ENCODE data around the gene KRT5.

The KRT5 gene

DNA sequence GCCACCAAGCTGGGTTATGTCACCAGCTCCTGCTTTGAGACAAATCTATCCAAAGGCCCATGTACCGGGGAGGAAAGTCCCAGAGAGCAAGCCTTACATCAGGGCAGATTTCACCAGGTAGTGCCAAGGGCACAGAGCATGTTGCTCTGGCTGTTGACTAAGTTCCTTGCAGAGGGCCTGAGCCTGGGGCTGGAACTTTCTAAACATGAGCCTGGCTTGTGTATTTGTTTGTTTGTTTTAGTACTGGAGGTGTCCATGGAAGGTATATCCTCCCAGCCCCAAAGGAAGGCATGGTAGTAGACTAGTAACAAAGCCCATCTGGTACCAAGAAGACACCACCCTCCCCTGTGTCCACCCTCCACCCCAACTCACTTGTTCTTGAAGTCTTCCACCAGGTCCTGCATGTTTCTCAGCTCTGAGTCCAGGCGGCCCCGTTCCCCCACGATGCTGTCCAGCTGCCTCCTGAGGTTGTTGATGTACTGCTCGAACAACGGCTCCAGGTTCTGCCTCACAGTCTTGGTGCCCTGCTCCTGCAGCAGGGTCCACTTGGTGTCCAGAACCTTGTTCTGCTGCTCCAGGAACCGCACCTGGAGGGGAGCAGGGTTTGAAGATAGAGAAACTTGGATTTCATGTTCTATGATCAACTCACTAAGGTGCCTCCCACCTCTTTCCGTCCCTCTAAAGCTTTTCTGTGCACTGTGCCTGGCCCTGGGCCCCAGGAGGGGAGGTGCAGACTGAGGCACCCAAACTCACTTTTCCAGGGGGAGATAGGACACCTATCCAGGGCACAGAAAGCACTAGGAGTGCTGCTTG lies 1.4 kb downstream of the KRT5 start:
- Histone ChIP-seq H3K27me3 (ENCODE audit: control insufficient read depth, insufficient read depth, low read length) (no peaks in the 10 kb centered on the region), H3K36me3 (ENCODE audit: control insufficient read depth, insufficient read depth, low read length) (no peaks in the 10 kb centered on the region), H3K4me1 (ENCODE audit: control insufficient read depth, insufficient read depth, low read length) (peaks cover 14% of the 10 kb centered on the region; the same call in 1 of the 2 replicates), H3K9me3 (ENCODE audit: control insufficient read depth, insufficient read depth, low read depth, low read length) (no peaks in the 10 kb centered on the region), H3K4me3 (ENCODE audit: low read depth, low read length) (no peak overlapping the region), H3K9ac (ENCODE audit: low read length) (no peak overlapping the region), H3K27ac (ENCODE audit: low read depth, low read length) (no peak overlapping the region)

DNA sequence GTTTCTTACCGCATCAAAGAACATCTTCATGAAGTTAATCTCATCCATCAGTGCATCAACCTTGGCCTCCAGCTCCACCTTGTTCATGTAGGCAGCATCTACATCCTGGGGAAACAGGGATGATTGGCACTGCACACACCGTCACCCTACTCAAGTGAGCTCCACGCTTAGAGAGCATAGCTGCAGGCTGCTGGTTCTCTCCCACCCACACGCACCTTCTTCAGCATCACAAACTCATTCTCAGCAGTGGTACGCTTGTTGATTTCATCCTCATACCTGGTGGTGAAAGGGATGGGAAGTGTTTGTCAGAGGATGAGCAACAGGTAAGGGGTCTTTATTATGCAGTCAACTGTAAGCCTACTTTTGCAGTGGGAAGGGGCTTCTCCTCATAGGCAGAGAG lies 2.3 kb downstream of the KRT5 start:
- no peak overlapping the region for H3K27ac ChIP-seq (ENCODE audit: low read depth, low read length)
- H3K27me3 ChIP-seq (ENCODE audit: control insufficient read depth, insufficient read depth, low read length): no peaks in the 10 kb centered on the region
- no peak overlapping the region for H3K4me3 ChIP-seq (ENCODE audit: low read depth, low read length)
- H3K4me1 ChIP-seq (ENCODE audit: control insufficient read depth, insufficient read depth, low read length): peaks cover 14% of the 10 kb centered on the region; the same call in 1 of the 2 replicates
- no peak overlapping the region for H3K9ac ChIP-seq (ENCODE audit: low read length)
- no peaks in the 10 kb centered on the region for H3K36me3 ChIP-seq (ENCODE audit: control insufficient read depth, insufficient read depth, low read length)
- no peaks in the 10 kb centered on the region for H3K9me3 ChIP-seq (ENCODE audit: control insufficient read depth, insufficient read depth, low read depth, low read length)

DNA sequence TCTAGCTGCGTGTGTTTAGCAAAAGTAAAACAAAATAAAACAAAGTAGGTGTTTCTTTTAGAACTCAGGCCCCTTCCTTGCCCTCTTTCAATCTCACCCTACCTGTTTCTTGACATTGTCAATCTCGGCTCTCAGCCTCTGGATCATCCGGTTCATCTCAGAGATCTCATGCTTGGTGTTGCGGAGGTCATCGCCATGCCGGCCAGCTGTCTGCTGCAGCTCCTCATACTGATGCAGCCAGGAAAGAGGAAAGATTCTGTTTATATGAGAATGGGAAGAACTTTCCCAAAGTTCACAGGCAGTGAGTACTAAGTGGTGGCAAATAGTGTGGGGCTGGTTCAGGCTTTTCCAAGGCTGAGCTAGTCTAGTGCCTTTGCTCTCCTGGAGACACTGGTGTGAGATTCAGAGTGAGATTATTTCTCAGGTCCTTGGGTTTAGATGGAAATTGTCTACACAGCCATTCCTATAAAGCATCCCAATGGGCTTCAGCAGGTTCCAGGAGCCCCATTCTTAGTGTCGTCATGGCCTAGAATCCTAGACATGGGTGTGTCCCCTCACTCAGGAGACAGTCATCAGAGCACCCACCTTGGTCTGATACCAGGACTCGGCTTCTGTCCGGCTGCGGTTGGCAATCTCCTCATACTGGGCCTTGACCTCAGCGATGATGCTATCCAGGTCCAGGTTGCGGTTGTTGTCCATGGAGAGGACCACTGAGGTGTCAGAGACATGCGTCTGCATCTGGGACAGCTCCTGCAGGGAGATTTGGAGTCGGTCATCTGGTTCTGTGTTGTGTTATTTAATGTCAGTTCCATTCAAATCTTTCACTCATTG lies 3.0 kb downstream of the KRT5 start:
- Histone ChIP-seq H3K9ac (ENCODE audit: low read length) (no peak overlapping the region), H3K36me3 (ENCODE audit: control insufficient read depth, insufficient read depth, low read length) (no peaks in the 10 kb centered on the region), H3K9me3 (ENCODE audit: control insufficient read depth, insufficient read depth, low read depth, low read length) (no peaks in the 10 kb centered on the region), H3K27me3 (ENCODE audit: control insufficient read depth, insufficient read depth, low read length) (no peaks in the 10 kb centered on the region), H3K27ac (ENCODE audit: low read depth, low read length) (no peak overlapping the region), H3K4me3 (ENCODE audit: low read depth, low read length) (no peak overlapping the region), H3K4me1 (ENCODE audit: control insufficient read depth, insufficient read depth, low read length) (peaks cover 14% of the 10 kb centered on the region; the same call in 1 of the 2 replicates)

DNA sequence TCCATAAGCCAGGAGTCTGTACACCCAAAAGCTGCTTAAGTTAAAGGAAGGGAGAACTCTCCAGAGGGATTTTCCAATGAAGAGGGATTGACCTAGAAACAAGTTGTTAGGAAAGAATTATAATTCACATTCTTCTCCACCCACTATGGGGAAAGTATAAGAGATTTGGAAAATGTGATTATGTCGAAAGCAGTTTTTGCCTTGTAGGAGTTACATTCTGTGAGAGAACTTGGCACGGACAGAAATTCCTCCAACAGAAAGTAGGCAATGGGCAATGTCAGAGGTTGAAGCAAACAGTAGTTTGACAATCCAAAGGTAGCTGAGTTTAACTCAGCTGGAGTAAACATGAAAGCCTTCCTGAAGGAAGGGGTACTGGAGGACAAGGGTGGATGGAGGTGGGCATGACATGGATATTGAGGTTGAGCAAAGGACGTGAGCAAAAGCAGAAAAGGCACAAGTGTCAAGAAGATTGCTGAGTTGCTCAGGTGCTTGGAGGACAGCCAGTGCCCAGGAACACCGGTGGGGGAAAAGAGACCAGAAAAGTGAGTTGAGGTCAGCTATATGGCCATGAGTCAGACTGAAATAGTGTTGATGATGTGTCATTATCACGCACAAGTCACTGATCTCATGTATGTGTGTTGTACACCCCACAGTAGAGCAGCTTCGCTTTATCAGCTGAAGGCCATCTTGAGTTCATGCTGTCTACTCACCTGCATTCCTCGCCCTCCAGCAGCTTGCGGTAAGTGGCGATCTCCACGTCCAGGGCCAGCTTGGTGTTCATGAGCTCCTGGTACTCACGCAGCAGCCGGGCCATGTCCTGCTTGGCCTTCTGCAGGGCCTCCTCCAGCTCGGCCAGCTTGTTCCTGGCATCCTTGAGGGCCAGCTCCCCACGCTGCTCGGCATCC lies 4.0 kb downstream of the KRT5 start:
- Histone ChIP-seq H3K4me1 (ENCODE audit: control insufficient read depth, insufficient read depth, low read length) (peaks cover 4% of the 10 kb centered on the region; the same call in 1 of the 2 replicates), H3K27ac (ENCODE audit: low read depth, low read length) (no peak overlapping the region), H3K9me3 (ENCODE audit: control insufficient read depth, insufficient read depth, low read depth, low read length) (peaks cover 3% of the 10 kb centered on the region; the same call in 1 of the 2 replicates), H3K4me3 (ENCODE audit: low read depth, low read length) (no peak overlapping the region), H3K9ac (ENCODE audit: low read length) (no peak overlapping the region), H3K27me3 (ENCODE audit: control insufficient read depth, insufficient read depth, low read length) (no peaks in the 10 kb centered on the region), H3K36me3 (ENCODE audit: control insufficient read depth, insufficient read depth, low read length) (no peaks in the 10 kb centered on the region)

DNA sequence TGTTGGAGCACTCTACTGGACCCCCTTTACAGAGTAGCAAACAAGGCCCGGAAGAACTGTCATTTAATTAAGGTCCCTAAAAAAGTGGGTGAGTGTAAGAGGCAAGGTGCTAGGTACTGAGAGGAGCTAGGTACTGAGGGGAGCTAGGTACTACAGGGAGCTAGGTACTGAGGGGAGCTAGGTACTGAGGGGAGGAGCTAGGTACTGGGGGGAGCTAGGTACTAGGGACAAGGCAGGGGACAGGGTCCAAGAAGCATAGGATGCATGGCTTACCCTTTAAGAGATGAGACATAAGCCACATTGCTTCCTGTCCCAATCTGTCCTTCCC lies 4.9 kb downstream of the KRT5 start:
- H3K36me3 ChIP-seq (ENCODE audit: control insufficient read depth, insufficient read depth, low read length): no peaks in the 10 kb centered on the region
- H3K9ac ChIP-seq (ENCODE audit: low read length): no peak overlapping the region
- H3K4me3 ChIP-seq (ENCODE audit: low read depth, low read length): no peak overlapping the region
- H3K27ac ChIP-seq (ENCODE audit: low read depth, low read length): no peak overlapping the region
- H3K4me1 ChIP-seq (ENCODE audit: control insufficient read depth, insufficient read depth, low read length): no peaks in the 10 kb centered on the region
- no peaks in the 10 kb centered on the region for H3K27me3 ChIP-seq (ENCODE audit: control insufficient read depth, insufficient read depth, low read length)
- H3K9me3 ChIP-seq (ENCODE audit: control insufficient read depth, insufficient read depth, low read depth, low read length): peaks cover 6% of the 10 kb centered on the region

DNA sequence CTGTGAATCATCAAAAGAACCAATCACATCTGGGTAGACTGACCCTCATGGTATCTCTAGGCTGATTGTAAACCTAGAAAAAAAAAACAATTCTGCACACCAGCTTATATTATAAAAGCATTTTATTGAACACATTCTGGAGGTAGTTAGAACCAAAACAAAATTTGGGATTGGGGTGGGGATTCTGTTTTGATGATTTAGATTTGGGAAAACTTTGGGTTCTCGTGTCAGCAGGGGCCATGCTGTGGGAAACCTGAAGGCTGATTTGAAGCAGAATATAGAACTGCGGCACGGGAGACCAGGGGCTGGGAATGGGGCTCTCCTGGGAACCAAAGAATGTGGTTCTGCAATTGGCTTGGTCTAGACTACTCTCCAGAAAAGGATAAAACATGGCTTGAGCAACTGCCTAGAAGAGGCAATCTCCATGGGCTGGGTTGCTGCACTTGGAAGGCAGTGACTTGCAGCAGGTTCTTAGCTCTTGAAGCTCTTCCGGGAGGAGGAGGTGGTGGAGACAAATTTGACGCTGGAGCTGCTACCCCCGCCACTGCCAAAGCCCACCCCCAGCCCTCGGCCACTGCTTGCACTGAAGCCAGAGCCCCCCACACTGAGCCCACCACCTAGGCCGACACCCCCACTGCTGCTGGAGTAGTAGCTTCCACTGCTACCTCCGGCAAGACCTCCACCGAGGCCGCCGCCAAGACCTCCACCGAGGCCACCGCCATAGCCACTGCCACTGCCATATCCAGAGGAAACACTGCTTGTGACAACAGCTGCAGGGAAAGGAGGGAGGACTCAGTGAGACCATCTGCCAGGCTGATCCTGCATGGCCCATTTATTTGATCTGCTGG lies 5.5 kb downstream of the KRT5 start:
- Histone ChIP-seq H3K9me3 (ENCODE audit: control insufficient read depth, insufficient read depth, low read depth, low read length) (peaks cover 8% of the 10 kb centered on the region), H3K4me1 (ENCODE audit: control insufficient read depth, insufficient read depth, low read length) (no peaks in the 10 kb centered on the region), H3K36me3 (ENCODE audit: control insufficient read depth, insufficient read depth, low read length) (no peaks in the 10 kb centered on the region), H3K4me3 (ENCODE audit: low read depth, low read length) (no peak overlapping the region), H3K27me3 (ENCODE audit: control insufficient read depth, insufficient read depth, low read length) (no peaks in the 10 kb centered on the region), H3K9ac (ENCODE audit: low read length) (no peak overlapping the region), H3K27ac (ENCODE audit: low read depth, low read length) (no peak overlapping the region)

DNA sequence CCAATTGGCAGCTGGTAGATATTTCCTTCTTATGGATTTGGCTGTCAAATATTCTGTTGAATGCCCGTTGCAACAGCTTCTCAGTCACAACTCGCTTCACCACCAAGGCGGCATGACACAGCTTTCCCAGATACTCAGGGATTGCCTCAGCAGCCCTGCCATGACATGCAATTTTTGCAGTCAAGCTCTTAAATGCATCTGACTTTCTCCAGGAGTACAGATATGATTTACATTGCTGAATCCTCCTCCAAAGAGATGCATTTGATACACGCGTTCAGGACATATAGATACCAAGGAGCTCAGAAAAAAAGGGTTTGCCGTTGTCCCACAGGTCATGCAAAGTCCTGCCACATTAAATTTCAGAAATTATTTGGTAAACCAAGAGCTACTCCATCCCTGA lies 6.5 kb downstream of the KRT5 start:
- no peak overlapping the region for H3K4me3 ChIP-seq (ENCODE audit: low read depth, low read length)
- no peak overlapping the region for H3K27ac ChIP-seq (ENCODE audit: low read depth, low read length)
- no peaks in the 10 kb centered on the region for H3K36me3 ChIP-seq (ENCODE audit: control insufficient read depth, insufficient read depth, low read length)
- H3K9ac ChIP-seq (ENCODE audit: low read length): no peak overlapping the region
- no peaks in the 10 kb centered on the region for H3K27me3 ChIP-seq (ENCODE audit: control insufficient read depth, insufficient read depth, low read length)
- peaks cover 8% of the 10 kb centered on the region for H3K9me3 ChIP-seq (ENCODE audit: control insufficient read depth, insufficient read depth, low read depth, low read length)
- H3K4me1 ChIP-seq (ENCODE audit: control insufficient read depth, insufficient read depth, low read length): no peaks in the 10 kb centered on the region

DNA sequence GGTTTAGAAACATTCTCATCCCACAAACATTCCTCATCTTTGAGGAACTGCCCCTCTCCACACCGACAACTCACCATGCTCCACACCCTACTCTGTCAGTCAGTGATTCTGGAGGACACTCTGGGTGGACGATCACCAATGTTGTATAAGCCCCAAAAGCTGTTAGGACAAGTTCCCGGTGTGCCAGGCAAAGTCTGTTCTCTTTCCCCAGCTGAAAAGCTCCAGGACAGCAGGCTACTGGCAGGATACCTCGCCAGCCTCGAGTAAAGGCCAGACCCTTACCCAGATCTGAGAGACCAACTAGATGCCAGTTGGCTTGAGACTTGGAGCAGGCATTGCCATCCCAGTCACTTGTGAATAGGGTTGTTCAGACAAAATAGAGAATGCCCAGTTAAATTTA lies 12.0 kb downstream of the KRT5 start:
- H3K9ac ChIP-seq (ENCODE audit: low read length): no peak overlapping the region
- no peak overlapping the region for H3K27ac ChIP-seq (ENCODE audit: low read depth, low read length)
- H3K9me3 ChIP-seq (ENCODE audit: control insufficient read depth, insufficient read depth, low read depth, low read length): peaks cover 8% of the 10 kb centered on the region
- no peaks in the 10 kb centered on the region for H3K27me3 ChIP-seq (ENCODE audit: control insufficient read depth, insufficient read depth, low read length)
- H3K4me1 ChIP-seq (ENCODE audit: control insufficient read depth, insufficient read depth, low read length): no peaks in the 10 kb centered on the region
- no peaks in the 10 kb centered on the region for H3K36me3 ChIP-seq (ENCODE audit: control insufficient read depth, insufficient read depth, low read length)
- H3K4me3 ChIP-seq (ENCODE audit: low read depth, low read length): no peak overlapping the region

DNA sequence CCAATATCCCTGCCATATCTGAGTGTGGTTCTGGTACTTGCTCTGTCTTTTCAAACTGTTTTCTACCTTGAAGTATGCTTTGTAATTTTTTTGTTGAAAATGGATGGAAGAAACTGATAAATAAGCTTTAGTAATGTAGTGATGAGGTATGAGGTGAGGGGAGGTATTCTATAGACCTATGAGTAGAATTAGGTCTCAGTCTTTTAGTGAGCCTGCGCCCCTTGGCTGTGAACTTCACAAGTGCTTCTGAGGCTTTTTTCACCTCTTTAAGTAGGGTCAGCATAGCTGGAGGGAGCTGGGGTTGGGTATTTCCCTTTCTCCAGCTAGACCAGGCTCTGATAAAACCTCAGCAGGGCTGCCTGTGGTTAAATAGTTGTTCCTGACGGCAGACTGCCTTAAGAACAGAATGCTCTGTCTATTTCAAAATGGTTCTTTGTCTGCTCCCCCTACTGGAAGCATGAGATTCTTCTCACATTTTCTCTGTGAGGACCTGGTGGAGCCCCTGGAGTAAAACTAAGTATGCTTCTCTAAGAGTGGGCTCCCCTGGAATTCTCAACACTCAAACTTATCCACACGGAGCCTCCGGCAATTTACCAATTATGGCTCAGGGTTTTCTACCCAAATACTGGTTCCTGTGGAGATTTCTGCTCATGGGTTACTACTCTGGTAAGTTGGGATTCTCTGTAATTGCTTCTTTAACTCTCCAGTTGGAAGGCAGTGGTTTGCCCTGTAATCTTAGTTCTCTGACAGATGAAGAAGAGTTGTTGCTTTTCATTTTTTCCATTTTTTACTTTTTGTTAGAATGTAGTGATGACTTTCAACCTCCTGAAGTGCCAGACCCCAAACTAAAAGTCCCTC lies 13.1 kb downstream of the KRT5 start:
- Histone ChIP-seq H3K36me3 (ENCODE audit: control insufficient read depth, insufficient read depth, low read length) (no peaks in the 10 kb centered on the region), H3K27me3 (ENCODE audit: control insufficient read depth, insufficient read depth, low read length) (no peaks in the 10 kb centered on the region), H3K9me3 (ENCODE audit: control insufficient read depth, insufficient read depth, low read depth, low read length) (peaks cover 7% of the 10 kb centered on the region), H3K27ac (ENCODE audit: low read depth, low read length) (no peak overlapping the region), H3K4me3 (ENCODE audit: low read depth, low read length) (no peak overlapping the region), H3K9ac (ENCODE audit: low read length) (no peak overlapping the region), H3K4me1 (ENCODE audit: control insufficient read depth, insufficient read depth, low read length) (no peaks in the 10 kb centered on the region)

Measured in HUES6 (cell line).